ENCODE measurements around the gene WNT7B.

The WNT7B gene

DNA sequence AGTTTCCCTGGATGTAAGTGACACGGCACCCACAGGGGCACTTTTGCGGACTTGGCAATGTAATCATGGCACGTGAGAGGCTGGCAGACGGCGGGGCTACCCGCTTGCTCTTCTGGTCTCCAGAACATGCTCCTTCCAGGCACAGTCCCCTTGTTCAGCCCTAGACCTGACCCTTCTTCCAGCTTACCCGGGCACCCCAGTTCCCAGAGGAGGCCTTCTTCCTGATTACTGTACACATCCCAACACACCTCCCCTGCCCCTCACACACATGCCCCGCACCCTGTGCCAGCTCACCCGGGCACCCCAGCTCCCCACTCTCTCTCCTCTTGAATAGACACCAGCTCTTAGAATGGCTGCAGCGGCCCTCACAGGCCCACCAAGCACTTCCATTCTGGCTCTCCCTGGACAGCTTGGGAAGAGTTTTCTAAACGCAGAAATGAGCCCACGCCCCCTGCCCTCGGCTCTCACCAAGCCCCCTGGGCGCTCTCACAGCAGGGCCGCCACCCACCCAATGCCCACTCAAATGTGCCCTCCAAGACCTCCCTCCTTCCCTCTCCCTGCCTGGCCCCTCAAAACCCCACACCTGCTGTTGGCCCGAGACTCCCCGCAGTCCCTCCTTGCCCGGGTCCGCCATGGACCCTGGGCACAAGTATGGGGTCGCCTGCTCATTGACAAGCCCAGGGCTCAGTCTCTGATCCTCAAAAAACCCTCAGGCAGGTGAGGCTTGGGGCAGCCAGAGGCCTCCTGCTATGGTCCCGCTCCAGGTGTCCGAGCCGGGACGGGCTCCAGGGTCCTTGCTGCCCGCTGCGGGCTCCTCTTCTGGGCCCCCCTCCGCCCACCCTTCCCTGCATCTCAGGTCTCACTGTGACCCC lies 88.5 kb downstream of the WNT7B start:
- DNase-seq (ENCODE audit: low spot score): no peak

DNA sequence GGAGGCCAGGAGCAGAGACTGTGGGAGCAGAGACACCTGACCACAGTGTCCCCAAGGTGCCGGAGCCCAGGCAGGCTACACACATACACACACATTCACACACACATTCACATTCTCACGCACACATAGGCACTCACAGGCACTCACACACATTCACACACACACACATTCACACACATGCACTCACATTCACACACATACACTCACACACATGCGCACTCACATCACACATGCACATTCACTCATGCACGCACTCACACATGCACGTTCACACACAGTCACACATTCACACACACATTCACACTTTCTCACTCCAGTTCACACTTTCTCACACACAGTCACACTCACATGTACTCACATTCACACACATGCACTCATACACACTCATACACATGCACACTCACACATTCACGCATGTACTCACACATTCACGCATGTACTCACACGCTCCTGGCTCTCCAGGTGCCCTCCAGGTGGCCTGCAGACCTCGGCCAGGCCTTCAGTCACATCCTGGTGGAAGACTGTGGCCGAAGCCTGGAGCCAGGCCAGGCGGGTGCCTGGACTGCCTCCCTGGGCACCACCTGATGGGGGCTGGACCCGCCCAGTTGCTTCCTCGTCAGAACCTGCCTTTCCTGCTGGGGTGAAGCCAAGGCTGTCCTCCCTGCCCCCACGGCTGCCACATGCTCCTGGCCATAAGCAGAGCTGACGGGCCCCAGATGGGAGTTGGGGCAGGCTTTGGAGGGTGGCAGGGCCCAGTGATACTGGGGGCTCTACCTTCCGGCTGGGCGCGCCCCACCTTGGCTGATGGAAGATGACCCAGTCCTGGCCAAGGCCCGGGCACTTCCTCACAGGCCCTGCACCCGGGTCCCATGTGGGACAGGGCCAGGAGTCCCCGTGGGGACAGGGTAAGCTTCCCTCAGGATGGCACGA lies 89.5 kb downstream of the WNT7B start:
- DNase-seq (ENCODE audit: low spot score): peak; percentile 62

DNA sequence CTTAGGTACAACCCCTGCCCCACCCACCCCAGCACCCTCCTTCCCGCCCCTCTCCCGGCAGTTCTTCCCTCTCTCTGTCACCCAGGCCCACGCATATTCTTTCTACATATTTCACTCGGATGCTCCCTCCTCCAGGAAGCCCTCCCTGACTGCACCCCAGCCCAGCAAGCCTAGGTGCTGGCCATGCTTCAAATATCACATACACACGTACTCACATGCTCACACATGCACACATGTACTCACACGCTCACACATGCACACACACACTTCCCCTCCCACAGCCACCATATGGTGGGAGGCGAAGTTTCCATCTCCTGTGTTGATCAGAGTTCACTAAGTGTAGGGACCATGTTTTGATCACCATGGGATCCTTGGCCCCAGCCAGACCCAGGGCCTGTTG lies 90.4 kb downstream of the WNT7B start:
- no peak for DNase-seq (ENCODE audit: low spot score)

DNA sequence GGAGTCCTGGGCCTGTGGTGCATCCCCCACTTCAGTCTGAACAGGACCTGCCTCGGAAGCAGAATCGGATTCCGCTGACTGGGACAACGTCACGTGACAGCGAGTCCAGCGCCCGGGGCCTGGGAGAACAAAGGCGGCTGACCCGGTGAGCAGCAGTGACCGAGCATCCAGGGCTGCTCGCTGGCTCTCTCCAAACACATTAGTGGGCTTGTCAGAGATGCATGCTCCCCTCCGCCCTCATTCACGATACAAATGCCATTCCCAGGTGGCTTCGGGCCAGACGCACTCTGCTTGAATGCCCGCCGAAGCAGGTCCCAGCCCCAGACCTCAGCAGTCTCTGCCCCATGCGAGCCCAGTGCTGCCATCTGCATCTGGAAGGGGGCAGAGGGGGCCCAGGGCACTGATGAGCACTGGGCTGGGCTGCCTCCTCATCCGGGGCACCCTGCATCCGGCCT lies 91.0 kb downstream of the WNT7B start:
- DNase-seq (ENCODE audit: low spot score): no peak

- no peak for DNase-seq (ENCODE audit: low spot score)
Observed at GRCh38 chr22:45885171-45885840, 91.7 kb downstream of the WNT7B start.

DNA sequence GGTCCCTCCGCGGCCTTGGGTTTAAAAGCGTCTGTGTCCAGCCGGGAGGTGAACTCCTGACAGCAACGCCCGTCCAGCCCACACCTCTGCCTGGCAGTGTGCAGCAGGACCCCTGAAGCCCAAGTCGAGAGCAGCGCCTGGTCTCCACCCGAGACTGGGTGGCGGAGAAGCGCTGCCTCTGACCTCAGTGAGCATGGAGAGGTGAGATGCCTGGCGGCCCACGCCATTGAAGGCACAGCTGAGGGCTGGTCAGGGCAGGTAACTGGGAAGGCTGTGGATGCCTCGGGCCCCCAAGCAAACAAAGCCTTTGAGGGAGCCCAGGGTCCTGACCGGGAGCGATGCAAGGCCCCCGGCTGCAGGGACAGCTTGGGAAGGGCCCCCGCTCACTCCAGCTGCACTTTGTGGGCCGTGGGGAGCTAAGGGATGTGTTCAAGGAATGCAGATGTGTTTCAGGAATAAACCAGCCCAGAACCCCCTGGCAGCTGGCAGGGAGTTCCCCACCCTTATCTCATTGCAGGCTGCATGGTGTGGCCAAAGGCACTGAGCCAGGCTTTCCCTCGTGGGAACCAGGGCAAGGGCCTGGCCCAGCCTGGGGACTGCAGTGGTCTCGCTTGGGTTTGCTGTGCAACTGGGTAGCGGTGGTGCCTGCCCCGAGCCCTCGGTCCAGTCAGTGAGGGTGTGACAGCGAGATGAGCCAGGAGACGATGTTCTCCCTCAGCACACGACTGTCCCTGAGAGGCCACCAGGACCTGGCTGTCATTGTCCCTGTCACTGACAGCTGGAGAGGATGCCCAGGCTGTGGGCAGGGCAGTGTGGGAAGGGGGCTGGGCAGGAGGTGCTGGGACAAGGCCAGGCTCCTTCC lies 92.5 kb downstream of the WNT7B start:
- DNase-seq (ENCODE audit: low spot score): no peak

DNA sequence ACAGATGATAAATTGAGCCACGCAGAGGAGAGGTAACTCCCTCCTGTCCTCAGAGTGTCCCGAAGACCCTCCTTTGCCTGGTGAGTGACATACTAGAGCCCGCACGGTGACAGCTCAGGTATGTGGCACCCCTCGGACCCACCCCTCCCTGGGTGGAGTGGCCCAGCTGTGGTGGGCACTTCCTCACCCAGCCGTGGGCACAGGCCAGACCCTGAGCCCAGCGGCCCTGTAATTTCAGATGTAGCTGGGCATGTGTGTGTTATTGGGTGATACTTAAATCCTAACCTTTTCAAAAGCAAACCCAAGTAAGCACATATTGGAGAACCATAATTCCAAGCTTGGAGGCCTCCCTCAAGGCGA lies 93.2 kb downstream of the WNT7B start:
- no peak for DNase-seq (ENCODE audit: low spot score)

GRCh38 chr22:45882881-45883810 lies 93.8 kb downstream of the WNT7B start:
- no peak for DNase-seq (ENCODE audit: low spot score)

- no peak for DNase-seq (ENCODE audit: low spot score)
Observed at GRCh38 chr22:45881524-45881875, 95.5 kb downstream of the WNT7B start.

DNA sequence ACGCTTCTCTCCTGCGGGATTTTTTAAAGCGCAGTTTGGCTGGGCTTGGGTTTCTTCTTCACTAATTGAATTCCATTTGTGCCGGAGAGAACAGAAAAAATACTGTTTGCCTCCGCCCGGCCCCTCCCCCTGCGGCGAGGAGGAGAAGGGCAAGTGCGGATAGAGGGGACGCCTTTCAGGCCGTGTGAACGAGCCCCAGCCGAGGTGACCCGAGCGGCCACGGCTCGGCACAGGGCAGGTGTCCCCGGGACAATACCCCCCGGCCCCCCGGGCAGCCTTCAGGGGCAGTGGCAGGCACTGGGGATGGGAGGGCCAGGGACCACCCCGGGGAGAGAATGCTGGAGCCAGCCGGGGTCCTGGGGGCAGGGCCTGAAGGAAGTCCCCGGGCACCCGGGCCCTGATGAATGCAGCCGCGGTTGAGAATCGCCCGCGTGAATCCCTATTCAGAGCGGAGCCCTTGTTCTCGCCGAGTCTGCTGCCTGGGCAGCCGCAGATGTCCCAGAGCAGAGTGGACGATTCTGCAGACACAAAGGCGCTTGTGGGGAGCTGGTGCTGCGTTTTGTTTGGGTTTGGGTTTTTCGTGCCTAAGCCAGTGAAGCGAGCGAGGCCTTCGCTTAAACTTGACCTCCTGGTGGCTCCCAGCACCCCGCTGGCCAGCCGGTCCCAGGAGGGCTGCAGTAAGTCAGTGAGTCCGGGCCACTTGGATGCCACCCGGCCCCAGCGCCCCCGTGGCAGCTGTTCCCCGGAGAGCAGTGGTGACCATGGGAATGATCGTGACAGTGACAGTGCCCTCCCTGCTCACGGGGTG lies 96.0 kb downstream of the WNT7B start:
- DNase-seq (ENCODE audit: low spot score): no peak

DNA sequence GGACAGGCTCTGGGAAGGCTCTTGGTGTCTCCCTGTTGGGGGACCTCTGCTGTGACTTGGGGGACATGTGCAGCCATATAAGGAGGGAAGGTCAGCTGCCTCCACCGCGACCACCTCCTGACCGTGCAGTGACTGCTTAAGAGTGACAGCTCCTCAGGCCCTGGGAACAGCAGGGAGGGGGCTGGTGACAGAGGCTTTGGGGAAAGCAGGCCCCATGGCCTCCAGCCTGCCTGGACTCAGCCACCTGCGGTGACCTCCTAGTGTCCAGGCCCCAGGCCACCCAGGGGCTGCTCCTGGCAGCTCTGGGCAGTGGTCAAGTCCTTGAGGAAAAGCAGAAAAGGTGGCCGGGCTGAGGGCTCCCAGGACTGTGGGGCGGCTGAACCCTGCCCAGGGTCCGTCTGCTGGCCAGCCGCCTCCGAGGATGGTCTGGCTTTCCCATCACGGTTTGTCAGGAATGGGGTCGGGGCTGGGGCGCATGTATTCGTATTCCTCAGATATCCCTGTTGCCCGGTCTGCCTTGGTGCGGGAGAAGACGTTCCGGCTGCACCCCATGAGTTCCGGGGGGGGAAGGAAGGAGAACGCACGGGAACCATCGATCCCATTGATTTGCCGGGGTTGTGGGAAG lies 96.8 kb downstream of the WNT7B start:
- DNase-seq (ENCODE audit: low spot score): no peak

DNA sequence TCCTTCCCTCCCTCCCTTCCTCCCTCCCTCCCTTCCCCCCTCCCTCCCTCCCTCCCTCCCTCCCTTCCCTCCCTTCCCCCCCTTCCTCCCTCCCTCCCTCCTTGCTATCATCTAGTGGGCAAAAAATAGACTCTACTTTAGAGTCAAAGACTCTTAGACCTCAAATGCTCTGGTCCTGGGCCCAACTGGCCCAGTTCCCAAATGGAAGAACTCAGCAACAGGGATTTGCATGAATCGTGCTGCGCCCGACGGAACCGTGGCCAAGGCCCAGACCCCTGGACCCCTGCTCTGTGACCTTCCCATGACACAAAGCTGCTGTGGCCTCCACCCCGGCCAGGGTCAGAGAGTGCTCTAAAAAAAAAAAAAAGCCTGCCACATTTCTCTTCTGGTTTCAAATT lies 97.4 kb downstream of the WNT7B start:
- DNase-seq (ENCODE audit: low spot score): no peak

- no peak for DNase-seq (ENCODE audit: low spot score)
Observed at GRCh38 chr22:45878901-45879551, 97.9 kb downstream of the WNT7B start.

GRCh38 chr22:45878051-45878781 lies 98.7 kb downstream of the WNT7B start:
- no peak for DNase-seq (ENCODE audit: low spot score)

DNA sequence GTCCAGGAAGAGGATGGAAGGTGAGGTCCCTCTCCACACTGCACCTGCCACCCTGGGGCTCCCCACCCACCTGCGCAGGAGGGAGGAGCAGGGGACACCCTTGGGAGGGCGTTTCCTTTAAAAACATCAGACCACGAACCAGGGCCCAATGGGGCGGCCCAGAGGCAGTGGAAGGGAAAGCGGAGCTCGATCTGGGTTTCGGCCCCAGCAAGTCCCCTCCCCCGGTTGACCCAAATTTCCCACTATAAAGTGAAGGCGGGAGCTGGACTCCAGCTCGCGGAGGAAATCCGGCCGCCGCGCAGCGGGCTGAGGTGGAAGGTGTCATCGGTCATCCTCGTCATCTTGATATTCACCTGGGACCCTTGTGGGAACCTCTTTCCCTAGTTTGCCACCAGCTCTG lies 99.3 kb downstream of the WNT7B start:
- DNase-seq (ENCODE audit: low spot score): no peak

DNA sequence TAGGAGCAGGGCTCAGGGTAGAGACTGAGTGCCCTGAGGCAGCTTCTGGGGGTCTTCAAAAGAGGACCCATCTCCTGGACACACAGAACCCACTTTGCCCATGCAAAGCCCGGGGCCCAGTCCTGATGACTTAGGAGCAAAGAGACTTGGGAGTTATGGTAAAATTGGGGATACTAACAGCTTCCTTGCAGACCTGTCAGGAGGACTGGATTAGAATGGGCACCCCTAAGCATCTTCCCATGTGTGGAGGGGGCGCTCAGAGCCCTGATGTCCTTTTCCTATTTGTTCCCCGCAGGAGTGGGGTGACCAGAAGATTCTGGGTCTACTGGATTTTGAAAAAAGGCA lies 100.0 kb downstream of the WNT7B start:
- no peak for DNase-seq (ENCODE audit: low spot score)

DNA sequence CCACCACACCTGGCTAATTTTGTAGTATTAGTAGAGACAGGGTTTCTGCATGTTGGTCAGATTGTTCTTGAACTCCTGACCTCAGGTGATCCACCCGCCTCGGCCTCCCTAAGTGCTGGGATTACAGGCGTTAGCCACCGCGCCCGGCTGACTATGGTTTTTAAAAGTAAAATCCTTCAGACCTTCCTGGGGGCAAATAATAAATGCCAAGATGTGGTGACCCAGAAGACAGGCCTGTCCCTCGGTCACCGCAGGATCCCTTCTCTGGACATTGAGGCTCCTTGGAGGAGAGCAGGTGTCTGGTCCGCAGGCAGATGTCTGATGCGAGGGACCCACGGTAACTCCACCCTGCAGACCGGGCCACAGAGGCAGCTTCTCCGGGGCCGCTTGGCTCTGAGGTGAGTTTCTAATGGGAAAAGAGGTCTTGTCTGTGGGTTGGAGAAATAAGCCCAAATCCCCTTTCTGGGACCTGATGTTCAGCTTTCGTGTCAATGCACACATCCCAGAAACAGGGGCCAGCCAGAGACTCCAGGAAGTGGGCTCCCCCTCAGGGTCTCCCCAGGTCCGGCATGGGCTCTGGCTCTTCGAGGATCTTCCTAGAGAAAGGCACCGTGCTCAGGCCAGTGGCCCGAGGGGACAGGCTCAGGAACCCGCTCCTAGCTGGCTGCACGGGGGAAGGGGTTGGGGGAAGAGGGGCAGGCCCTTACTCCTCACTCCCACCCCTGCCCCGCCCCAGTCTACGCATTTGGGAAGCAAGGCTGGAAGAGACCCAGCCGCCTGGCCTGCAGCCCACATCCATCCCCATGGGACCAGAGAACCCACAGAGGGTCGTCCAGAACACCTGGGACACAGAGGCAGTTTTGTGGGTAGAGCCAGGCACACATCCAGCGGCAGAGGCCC lies 100.6 kb downstream of the WNT7B start:
- no peak for DNase-seq (ENCODE audit: low spot score)
